ENCODE measurements around the gene BTNL8.

BTNL8 gene

DNA sequence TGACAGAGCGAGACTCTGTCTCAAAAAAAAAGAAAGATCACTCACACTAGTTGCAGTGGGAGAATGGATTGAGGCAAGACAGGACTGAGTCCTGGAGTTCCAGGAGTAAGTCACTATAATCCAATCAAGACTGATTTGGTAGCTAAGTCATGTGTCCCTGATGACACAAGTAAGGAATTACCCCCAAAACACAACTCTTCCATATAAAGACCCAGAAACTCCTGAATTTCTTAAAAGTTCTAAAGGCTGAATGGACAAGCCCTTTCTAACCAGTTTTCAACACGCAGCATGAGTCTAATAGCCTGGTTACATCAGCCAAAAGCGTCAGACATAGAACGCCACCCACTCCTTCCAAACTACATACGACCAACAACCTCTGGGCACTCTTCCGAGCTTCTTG, 40.4 kb upstream of the BTNL8 start:
- TF ChIP-seq, protein P1, sequence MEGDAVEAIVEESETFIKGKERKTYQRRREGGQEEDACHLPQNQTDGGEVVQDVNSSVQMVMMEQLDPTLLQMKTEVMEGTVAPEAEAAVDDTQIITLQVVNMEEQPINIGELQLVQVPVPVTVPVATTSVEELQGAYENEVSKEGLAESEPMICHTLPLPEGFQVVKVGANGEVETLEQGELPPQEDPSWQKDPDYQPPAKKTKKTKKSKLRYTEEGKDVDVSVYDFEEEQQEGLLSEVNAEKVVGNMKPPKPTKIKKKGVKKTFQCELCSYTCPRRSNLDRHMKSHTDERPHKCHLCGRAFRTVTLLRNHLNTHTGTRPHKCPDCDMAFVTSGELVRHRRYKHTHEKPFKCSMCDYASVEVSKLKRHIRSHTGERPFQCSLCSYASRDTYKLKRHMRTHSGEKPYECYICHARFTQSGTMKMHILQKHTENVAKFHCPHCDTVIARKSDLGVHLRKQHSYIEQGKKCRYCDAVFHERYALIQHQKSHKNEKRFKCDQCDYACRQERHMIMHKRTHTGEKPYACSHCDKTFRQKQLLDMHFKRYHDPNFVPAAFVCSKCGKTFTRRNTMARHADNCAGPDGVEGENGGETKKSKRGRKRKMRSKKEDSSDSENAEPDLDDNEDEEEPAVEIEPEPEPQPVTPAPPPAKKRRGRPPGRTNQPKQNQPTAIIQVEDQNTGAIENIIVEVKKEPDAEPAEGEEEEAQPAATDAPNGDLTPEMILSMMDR (IDR thresholded peaks at IDR 0.05; ENCODE audit: control insufficient read depth, extremely low read depth, insufficient read depth) = no peak
- DNase-seq (ENCODE audit: low read depth) = no peak
- H3K4me3 ChIP-seq (ENCODE audit: low read depth, low read length) = no peak overlapping the region

DNA sequence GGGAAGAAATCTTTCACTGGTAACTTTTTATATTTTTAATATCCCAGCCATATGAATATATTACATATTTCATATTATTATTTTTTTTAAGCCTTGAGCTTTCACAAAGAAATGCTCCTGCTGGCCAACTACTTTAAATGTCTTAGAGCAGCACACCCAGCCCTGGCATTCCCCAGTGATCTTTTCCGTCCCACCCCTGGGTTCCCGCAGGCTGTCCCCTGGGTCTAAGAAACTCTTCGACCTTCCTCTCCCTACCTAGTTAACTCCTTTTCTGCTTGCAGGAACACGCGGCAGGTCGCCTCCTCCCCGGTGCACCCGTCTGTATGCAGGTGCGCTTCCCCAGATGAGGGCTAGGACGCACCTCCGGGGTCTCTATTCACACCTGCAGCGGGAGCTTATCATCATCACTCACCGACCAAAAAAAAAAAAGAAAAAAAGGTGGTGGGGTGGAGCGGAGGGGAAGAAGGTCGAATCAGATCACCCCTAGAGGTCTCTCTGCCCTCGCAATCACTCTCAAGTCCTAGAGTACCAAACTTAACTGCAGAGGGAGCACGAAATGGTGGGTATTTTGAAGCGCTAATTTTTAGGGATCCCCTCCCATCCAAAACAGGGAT, 38.6 kb upstream of the BTNL8 start:
- TF ChIP-seq, protein P1 (IDR thresholded peaks at IDR 0.05; ENCODE audit: control insufficient read depth, extremely low read depth, insufficient read depth) = peak; percentile 42; the same call in 1 of the 2 replicates
- peak overlapping the region; percentile 95 for H3K4me3 ChIP-seq (ENCODE audit: low read depth, low read length)
- DNase-seq (ENCODE audit: low read depth) = peak; percentile 31

DNA sequence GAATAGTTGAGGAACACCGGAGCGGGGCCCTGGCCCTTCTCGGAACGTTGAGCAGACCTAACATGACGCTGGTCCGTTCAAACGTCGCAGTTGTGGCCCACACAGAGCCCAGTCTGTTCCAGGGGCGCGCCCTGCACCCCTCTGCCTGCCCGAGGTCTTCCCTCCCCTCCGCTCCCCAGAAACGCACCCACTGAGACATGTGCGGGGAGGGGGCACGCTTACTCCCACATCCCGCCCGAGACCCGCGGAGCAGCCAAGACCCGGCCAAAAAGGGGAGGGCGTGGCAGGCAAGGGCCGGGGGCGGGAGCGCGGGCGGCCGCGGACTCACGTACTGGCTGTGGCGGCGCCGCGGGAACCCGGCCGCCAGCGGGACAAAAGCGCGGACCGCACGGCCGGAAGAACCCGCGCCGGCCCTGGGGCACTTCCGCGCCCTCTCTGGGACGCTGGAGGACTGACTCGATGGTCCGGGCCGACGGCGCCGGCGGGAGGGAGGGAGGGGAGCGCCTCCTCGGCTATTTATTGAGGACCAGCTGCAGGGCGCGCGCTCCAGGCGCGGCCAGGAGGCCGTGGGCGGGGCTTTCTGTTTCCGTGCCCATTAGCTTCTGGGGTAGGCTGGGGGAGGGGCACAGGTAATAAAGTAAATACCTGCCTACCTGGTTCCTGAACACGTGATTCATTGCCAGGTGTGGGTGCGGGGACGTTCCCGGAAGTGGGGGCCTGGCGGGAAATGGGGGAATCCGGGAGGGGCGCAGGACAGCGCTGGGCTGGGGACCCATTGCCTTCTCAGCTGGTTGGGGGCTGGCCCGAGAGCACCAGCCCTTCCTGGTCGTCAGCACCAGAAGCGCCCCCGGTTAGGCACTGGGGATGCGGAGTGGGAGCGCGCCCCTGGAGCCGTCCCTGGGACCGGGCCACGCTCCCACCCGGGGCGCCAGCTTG, 37.8 kb upstream of the BTNL8 start, which contains the start of gene ZFP62:
Gene ZFP62, minus strand, starts transcription at position 390 of the 936 bp plus-strand sequence. Its CDS starts 57 bp downstream, at position 333.
- TF ChIP-seq, protein P1 (IDR thresholded peaks at IDR 0.05; ENCODE audit: control insufficient read depth, extremely low read depth, insufficient read depth) = no peak
- H3K4me3 ChIP-seq (ENCODE audit: low read depth, low read length) = peak within 1 kb of the TSS; percentile 95
- DNase-seq (ENCODE audit: low read depth) = peak; percentile 83

DNA sequence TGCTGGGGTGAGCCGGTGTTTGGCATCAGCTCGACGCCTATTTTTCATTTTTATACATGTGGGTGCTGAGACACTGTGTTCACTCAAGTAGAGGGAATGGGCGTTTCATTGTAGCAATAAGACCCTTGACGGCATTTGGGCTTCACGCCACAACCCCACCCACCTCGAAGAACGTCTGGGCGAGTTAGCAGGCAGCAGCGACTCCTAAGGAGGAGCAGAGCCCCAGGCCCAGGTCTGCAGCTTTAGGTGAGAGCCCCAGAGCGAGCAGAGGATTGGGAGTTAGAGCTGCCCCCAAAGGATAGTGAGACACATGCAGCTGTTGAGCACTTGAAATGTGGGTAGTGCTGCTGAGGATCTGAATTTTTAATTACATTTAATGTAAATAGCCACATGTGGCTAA, 36.3 kb upstream of the BTNL8 start:
- no peak for DNase-seq (ENCODE audit: low read depth)
- H3K4me3 ChIP-seq (ENCODE audit: low read depth, low read length) = no peak overlapping the region
- TF ChIP-seq, protein P1 (IDR thresholded peaks at IDR 0.05; ENCODE audit: control insufficient read depth, extremely low read depth, insufficient read depth) = no peak

DNA sequence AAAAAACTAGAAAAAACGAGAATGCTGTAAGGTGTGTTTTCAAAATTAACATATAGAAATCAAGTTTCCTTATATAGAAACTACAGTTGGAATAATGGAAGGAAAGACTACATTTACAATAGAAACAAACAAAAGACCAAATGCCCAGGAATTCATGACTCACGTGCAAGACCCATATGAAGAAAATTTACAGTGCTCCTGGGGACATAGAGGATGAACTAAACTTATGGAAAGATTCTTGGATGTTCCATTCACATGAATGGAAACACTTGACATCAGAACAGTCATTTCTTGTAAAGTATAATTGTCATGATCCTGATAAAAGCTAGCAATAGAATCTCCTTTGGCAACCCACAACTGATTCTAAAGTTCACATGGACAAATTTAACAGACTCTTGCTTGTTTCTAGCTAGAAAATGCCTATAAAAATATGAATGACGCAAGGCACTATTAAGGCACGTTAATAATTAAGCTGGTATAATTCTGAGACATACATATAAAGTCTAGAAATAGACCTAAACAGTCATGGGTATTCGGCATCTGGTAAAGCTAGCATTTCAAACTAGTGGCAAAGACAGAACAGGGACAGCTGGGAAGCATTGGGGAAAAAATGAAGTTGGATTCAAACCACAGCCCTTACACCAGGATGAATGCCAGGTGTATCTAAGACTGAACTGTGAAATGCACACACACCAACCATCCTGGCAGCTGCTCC, 32.8 kb upstream of the BTNL8 start:
- DNase-seq (ENCODE audit: low read depth) = peak; percentile 63
- TF ChIP-seq, protein P1 (IDR thresholded peaks at IDR 0.05; ENCODE audit: control insufficient read depth, extremely low read depth, insufficient read depth) = no peak
- no peak overlapping the region for H3K4me3 ChIP-seq (ENCODE audit: low read depth, low read length)

DNA sequence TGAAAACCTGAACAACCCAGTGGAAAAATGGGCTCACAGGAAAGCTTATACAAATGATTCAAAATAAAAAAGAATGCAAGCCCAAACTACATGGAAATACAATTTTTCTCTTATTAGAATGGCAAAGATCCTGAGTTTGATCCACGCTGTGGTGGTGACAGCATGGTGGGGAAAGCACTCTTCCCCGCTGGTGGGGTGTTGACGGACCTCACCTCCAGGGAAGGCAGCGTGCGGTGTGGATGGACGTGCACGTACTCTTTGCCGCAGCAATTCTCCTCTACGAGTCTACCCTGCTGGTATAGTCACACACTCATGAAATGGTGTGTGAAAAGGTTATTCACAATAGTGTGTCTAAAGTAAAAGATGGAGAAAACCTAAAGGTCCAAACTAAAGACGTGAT, 32.0 kb upstream of the BTNL8 start:
- H3K4me3 ChIP-seq (ENCODE audit: low read depth, low read length) = no peak overlapping the region
- TF ChIP-seq, protein P1 (IDR thresholded peaks at IDR 0.05; ENCODE audit: control insufficient read depth, extremely low read depth, insufficient read depth) = no peak
- no peak for DNase-seq (ENCODE audit: low read depth)
